ENCODE data around the gene LSS. TPM values are rescaled to one million over a fixed set of nuclear protein-coding genes. Genes with fewer than 3 reads are reported as not detected.

Gene LSS
- total RNA-seq, 1 donor from 2014 or later, result 43.7 TPM

DNA sequence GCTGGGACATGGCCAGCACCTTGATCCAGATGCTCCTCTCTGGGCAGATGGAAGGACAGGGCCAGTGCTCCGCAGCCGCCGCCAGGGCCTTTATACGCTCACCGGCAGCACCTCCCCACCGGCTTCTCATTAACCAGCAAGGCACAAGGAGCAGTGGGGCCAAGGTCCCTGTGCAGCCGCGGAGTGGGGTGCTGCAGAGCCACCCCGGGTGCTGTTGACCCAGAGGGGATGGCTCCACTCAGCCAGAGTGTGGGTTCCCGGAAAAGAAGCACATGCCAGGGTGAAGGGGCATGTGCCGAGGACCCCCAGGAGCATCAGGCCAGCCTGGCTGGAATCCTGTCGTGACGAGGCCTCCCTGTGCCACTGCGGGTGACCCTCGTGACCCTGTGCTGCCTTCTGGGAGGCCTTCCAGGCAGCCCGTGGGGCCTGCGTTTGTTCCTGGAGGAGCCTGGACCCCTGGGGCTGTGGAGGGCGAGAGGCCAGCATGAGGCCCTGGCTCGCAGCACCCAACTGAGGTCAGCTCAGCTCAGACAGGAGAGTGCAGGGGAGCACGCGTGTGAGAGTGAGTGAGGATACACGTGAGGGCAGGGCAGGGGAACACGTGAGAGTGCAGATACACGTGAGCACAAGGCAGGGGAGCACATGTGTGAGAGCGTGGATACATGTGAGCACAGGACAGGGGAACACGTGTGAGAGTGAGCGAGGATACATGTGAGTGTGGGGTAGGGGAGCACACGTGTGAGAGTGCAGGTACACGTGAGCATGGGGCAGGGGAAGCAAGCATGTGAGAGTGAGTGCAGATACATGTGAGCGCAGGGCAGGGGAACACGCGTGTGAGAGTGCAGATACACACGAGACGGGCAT, 72.8 kb downstream of the LSS start, which contains the start of gene FTCD:
TSS of gene FTCD (minus strand) at position 66 of the 864 bp plus-strand sequence. CDS start at position 10, 56 bp downstream.
- no peak for DNase-seq (ENCODE audit: low read depth)
- no peak within 1 kb of the TSS for H3K4me3 ChIP-seq (ENCODE audit: low read depth, low read length)
- H3K27me3 ChIP-seq (ENCODE audit: control insufficient read depth, insufficient read depth, low read length), result no peaks in the 10 kb centered on the region
- peak; percentile 64 for FAIRE-seq
- H3K36me3 ChIP-seq (ENCODE audit: control insufficient read depth, insufficient read depth, low read length), result no peaks in the 10 kb centered on the region
- TF ChIP-seq, protein P1, sequence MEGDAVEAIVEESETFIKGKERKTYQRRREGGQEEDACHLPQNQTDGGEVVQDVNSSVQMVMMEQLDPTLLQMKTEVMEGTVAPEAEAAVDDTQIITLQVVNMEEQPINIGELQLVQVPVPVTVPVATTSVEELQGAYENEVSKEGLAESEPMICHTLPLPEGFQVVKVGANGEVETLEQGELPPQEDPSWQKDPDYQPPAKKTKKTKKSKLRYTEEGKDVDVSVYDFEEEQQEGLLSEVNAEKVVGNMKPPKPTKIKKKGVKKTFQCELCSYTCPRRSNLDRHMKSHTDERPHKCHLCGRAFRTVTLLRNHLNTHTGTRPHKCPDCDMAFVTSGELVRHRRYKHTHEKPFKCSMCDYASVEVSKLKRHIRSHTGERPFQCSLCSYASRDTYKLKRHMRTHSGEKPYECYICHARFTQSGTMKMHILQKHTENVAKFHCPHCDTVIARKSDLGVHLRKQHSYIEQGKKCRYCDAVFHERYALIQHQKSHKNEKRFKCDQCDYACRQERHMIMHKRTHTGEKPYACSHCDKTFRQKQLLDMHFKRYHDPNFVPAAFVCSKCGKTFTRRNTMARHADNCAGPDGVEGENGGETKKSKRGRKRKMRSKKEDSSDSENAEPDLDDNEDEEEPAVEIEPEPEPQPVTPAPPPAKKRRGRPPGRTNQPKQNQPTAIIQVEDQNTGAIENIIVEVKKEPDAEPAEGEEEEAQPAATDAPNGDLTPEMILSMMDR (IDR thresholded peaks at IDR 0.05; ENCODE audit: insufficient read depth, low read length, severe bottlenecking), result no peak

DNA sequence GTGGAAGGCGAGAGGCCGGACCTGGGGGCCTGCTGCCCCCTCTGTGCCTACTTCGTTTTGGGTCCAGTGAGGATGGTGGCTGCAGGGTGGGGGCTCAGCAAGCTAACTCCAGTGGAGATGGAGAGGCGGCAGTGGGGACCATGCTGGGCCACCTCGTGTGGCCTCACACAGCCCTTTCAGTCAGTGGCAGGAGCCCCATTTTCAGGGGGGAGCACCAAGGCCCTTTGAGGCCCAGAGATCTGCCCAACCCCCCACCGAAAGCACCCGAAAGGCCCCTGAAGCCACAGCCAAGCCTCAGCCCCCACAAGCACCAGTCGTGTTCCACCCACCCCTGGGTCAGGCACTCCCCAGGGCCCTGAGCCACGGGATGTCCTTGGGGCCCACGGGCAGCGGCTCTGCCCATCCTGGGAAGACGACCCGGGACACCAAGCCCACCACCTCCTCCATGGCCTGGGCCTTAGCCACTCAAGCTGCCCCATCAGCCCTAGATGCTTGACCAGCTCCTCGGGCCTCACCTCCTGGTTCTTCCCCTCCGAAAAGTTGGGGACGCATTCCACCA, 73.5 kb downstream of the LSS start:
- TF ChIP-seq, protein P1 (IDR thresholded peaks at IDR 0.05; ENCODE audit: insufficient read depth, low read length, severe bottlenecking), result no peak
- Histone ChIP-seq H3K27me3 (ENCODE audit: control insufficient read depth, insufficient read depth, low read length) (no peaks in the 10 kb centered on the region), H3K4me3 (ENCODE audit: low read depth, low read length) (no peak overlapping the region), H3K36me3 (ENCODE audit: control insufficient read depth, insufficient read depth, low read length) (no peaks in the 10 kb centered on the region)
- DNase-seq (ENCODE audit: low read depth), result no peak
- FAIRE-seq, result no peak

DNA sequence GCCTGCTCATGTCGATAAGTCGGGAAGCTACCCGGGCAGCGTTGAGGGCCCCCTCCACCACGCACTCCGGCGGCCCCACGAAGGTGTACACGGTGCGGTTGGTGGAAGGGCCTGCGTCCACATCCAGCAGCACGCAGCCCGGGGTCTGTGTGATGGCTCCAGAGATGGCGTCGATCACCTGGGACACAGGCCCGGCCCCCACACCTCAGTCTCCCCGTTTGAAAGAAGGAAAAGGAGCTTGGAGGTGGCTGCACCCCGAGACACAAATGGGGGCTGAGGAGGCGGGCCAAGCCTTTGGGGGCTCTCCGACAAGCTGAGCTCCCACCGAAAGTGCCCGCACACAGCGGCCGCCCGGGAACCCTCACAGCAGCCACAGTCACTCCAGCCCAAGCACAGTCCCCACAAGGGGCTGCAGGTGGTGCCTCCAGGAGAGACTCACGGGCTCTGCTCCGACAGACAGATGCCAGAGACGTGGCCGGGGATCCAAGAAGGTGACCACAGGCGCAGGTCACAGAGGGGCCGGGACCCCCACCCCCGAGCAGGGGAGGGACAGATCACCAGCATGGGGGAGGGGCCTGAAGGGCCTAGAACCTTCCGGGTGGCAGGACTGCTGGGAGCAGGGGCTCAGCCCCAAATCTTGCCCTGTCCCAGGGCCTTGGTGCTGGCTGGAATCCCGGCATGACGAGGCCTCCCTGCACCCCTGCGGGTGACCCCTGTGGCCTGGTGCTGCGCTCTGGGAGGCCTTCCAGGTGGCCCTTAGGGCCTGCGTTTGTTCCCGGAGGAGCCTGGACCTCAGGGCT, 74.2 kb downstream of the LSS start:
- H3K36me3 ChIP-seq (ENCODE audit: control insufficient read depth, insufficient read depth, low read length), result no peaks in the 10 kb centered on the region
- no peak overlapping the region for H3K4me3 ChIP-seq (ENCODE audit: low read depth, low read length)
- FAIRE-seq, result no peak
- no peaks in the 10 kb centered on the region for H3K27me3 ChIP-seq (ENCODE audit: control insufficient read depth, insufficient read depth, low read length)
- TF ChIP-seq, protein P1 (IDR thresholded peaks at IDR 0.05; ENCODE audit: insufficient read depth, low read length, severe bottlenecking), result no peak
- no peak for DNase-seq (ENCODE audit: low read depth)

DNA sequence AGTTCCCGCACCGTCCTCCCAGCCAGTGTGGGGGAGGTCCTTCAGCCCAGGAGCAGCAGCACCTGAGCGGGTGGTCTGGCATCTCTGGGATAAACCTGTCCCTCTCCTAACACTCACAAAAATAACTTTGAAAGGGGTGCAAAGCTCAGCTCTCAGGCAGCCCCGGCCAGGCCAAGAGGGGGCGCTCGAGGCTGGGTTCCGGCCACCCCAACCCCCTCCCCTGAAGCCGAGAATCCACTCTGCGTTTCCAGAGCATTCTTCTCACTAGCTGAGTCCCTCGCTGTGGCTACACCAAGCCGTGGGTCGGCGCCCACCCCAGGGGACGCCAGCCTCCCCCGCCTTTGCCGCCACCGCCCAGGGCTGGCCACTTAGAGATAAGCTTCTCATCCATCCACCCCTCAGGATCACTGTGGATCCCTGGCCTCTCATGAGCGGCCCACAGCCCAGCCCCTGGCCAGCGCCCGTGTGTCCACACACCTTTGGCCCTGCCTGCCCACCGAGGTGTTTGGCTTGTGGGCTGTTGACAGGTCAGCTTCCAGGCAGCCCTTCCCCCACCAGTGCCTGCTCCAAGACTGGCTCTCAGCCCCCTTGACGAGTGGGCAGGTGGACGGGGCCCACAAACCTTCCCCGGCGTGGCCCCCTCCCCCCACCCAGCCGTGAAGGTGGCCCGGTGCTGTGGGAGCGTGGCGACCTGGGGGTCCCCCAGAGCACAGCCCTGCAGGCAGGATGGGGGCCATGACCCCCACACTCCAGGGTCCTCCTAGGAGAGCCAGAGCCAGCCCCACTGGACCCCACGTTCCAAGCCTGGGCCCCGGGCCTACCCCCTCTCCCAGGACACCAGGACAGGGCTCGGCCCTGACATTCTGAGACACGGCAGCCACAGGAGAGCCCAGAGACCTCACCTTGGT, 75.1 kb downstream of the LSS start:
- no peak for FAIRE-seq

DNA sequence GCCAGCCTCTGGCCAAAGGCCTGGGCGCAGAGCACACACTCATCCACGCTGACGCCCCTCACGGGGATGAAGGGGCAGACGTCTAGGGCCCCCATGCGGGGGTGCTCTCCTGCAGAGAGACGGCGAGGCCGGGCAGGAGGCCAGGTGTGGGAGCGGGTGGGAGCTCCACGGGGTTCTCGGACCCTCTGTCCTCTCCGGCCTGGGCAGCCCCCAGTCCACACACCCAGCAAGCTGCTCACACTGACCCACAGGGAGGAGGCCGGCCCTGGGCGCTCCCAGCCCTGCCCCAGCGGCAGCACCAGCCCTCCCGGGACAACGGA, 75.7 kb downstream of the LSS start:
- no peak for FAIRE-seq
- no peak overlapping the region for H3K4me3 ChIP-seq (ENCODE audit: low read depth, low read length)

More for the DNA sequence above, 75.1 kb downstream of the LSS start:
- DNase-seq (ENCODE audit: low read depth), result no peak
- TF ChIP-seq, protein P1 (IDR thresholded peaks at IDR 0.05; ENCODE audit: insufficient read depth, low read length, severe bottlenecking), result peak; percentile 89
- H3K4me3 ChIP-seq (ENCODE audit: low read depth, low read length), result peak overlapping the region; percentile 31
- no peaks in the 10 kb centered on the region for H3K27me3 ChIP-seq (ENCODE audit: control insufficient read depth, insufficient read depth, low read length)
- H3K36me3 ChIP-seq (ENCODE audit: control insufficient read depth, insufficient read depth, low read length), result no peaks in the 10 kb centered on the region

More for the DNA sequence above, 75.7 kb downstream of the LSS start:
- no peak for DNase-seq (ENCODE audit: low read depth)
- TF ChIP-seq, protein P1 (IDR thresholded peaks at IDR 0.05; ENCODE audit: insufficient read depth, low read length, severe bottlenecking), result no peak
- H3K27me3 ChIP-seq (ENCODE audit: control insufficient read depth, insufficient read depth, low read length), result no peaks in the 10 kb centered on the region
- H3K36me3 ChIP-seq (ENCODE audit: control insufficient read depth, insufficient read depth, low read length), result no peaks in the 10 kb centered on the region
